GM19438 (cell line): Measurements from ENCODE around the gene CHRNA3.
A peak's percentile ranks its signal among the peaks of the same experiment; 100 is the strongest.
"Not testable (repeated sequence)": the region's sequence is repeated elsewhere in the genome, so short reads cannot be mapped to it uniquely, and the experiment has no call there.

Experiments
- ATAC-seq: cut with Tn5 transposase; IDR thresholded peaks from one replicate; pipeline ENCODE4 v1.9.1; 2021; ENCODE audit warnings: low read depth; ENCODE audit not compliant: unreplicated experiment

Gene CHRNA3

DNA sequence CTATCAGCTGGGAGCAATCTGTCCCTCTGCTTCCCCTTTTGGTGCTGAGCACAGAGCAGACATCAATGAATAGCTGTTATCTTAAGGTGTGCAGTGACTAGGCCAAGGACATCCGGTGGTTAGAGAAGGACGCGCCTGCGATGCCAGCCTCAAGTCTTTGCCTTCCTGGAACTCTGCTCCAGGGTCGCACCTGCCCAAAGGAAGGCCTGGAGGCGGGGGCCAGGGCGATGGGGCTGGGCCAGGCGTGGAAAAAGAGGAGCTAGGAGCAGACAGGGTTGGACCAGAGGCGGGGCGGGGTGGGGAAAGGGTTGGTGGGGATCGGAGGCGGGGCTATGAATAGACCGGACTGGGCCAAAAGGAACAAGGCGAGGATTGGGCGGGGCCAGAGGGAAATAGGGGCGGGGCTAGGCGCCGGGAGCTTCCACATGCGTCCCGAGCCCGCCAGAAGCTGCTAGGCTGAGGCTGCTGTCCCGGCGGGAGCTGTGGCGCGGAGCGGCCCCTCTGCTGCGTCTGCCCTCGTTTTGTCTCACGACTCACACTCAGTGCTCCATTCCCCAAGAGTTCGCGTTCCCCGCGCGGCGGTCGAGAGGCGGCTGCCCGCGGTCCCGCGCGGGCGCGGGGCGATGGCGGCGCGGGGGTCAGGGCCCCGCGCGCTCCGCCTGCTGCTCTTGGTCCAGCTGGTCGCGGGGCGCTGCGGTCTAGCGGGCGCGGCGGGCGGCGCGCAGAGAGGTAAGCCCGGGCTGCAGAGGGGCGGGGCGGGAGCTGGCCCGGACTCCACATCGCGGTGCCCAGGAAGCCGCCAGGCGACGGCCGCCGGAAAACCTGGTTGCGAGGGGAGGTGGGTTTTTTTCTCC lies 55.5 kb downstream of the CHRNA3 start, which contains the start of gene CHRNA5:
Gene CHRNA5 (plus strand): TSS at position 424 of the 854 bp plus-strand sequence. CDS start 200 bp downstream, at position 624.
- ATAC-seq, result peak; percentile 76

DNA sequence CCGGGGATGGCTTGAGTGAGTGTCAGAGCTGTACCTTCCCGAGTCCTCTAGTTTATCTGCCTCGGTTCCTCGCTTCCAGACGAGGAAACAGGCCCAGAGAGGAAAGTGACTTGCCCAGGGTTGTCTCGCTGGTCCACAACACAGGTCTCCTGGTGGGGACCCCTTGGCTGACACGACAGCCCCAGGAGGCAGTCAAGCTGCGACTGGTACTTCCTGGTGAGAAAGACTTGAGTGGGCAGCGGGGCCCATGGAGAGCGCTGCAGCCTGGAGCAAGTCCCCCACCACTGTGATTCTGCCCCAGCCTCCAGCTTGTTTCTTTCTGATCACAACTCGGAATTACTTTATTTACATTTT lies 56.1 kb downstream of the CHRNA3 start:
- ATAC-seq, result peak; percentile 11

DNA sequence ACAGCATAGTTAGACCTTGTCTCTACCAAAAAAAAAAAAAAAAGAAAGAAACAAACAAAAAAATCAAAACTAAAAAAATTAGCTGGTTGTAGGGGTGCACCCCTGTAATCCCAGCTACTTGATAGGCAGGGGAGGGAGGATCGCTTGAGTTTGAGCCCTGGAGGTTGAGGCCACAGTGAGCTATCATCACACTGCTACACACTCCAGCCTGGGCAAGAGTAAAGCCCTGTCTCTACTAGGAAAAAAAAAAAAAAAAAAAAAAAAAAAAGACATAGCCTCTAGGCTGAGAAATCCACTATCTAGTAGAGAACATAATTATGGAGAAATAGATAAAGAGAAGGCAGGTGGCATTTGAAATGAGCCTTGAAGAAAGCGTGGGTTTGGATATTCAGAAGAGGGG lies 57.7 kb downstream of the CHRNA3 start:
- no peak for ATAC-seq

DNA sequence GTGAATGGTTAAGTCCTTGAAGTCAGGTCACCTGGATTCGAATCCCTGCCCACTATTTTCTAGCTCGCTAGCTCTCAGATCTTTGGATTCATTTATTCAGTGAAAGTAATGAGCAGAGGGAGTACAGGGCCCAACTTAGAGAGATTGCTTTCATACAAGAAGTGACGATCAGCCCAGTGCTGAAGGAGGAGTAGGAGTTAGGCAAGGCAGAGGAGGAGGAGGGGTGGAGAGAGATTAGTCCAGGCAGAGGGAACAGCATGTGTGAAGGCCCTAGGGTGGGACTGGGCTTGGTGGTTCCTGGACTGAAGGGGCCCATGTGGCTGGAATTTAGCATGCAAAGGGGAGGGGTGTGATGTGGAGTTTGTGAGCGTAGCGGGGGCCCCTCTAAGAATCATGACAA lies 59.3 kb downstream of the CHRNA3 start:
- no peak for ATAC-seq

DNA sequence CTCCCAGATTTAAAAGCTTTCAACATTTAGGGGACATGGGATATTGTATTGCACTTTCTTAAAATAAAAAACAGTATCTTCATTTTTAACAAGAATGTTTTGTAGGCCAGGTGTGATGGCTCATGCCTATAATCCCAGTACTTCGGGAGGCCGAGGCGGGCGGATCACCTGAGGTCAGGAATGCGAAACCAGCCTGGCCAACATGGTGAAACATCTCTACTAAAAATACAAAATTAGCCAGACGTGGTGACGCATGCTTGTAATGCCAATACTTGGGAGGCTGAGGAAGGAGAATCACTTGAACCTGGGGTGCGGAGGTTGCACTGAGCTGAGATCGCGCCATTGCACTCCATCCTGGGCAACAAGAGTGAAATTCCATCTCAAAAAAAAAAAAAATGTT lies 60.6 kb downstream of the CHRNA3 start:
- ATAC-seq, result not testable (repeated sequence)

DNA sequence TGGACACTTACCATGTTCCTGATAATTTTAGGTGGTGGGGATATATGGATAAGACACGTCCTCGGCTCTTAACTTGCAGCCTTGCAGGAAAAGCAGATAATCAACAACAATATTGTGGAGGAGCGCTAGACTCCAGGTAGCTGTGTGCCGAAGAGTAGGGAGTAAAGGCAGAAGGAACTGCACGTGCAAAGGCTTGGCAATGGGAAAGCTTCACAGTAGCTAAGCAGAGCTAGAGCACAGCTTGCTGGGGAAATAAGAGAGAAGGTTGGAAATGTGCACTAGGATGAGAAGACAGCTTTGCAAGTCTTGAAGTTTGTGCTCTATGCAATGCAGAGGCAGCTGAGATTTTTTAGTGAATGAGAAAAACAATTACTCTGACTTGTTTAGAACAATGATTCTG lies 68.2 kb downstream of the CHRNA3 start:
- ATAC-seq, result no peak

DNA sequence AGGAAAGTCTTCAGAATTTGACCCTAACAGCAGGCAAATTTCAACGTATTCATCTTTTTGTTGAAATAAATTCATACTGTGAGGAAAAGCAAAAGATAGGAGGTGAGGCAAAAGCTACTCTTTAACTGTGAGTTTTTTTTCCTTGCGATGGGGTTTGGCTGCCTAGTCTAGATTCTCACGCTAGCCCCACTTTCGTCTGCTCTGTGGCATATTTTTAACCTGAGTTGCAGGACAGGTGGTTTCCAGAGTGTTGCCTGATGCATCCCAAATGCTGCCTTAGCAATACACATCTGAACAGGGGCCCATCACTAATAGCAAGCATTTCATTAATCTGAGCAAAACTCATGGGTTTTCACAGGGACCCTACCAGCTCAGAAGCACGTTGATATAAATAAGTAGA lies 68.9 kb downstream of the CHRNA3 start:
- ATAC-seq, result no peak

DNA sequence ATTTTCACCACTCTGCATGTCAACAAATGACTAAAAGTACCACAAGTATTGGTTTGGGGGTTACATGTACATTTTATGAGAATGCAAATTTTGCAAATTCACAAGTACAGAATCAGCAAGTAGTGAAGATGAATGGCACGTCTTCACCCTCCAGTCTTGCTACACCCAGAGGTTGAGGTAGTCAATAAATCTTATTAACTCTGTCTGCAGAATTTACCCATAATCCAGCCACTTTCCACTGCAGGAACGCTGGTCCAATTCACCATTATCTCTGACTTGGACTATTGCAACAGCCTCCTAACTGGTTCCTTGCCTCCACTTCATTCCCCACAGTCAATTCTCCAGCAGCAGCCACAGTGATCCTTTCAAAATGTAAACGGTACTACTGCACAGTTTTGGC lies 70.0 kb downstream of the CHRNA3 start:
- ATAC-seq, result no peak

DNA sequence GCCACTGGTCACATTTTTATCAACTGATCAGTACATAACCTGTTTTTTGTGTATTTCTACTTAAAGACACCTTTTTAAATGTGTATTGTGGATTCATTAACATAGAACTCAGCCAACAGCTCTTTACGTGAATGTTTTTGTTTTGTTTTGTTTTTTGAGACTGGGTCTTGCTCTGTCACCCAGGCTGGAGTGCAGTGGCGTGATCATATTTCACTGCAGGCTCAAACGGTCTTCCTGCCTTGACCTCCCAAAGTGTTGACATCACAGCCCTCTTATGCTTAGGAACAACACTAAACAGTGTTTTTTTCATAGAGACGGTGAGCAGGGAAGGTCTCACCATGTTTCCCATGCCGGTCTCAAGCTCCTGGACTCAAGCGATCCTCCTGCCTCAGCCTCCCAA lies 70.6 kb downstream of the CHRNA3 start:
- ATAC-seq, result no peak
